SW 1271 (cell line): ENCODE data around the gene SMIM35.
"Not testable (repeated sequence)": the region's sequence is repeated elsewhere in the genome, so short reads cannot be mapped to it uniquely, and the experiment has no call there.

Source experiments
- DNase-seq, 2 experiments: peaks; one replicate each; lab custom pipeline; 2025; lab: John Stamatoyannopoulos, UW

The SMIM35 gene

GRCh38 chr11:118027694-118028093 lies 59.1 kb downstream of the SMIM35 start:
- no peak for DNase-seq

DNA sequence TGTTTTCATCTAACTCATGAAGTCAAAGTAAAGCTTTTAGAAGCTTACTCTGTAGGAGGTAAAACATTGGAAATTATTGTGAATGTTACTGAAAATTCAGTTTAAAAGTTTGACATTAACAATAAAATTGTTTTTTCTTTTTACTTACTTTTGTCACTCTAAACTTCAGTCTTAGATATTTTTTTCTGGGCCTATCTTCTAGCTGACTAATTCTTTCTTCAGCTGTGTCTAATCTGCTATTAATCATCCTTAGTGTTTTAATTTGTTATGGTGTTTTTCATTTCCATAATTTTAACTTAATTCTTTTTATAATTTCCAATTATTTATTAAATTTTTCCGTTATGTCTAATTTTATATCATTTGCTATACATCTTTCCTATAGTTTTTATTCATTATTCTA lies 65.6 kb downstream of the SMIM35 start:
- DNase-seq, result no peak

- no peak for DNase-seq
Observed at GRCh38 chr11:118018401-118018800, 68.4 kb downstream of the SMIM35 start.

DNA sequence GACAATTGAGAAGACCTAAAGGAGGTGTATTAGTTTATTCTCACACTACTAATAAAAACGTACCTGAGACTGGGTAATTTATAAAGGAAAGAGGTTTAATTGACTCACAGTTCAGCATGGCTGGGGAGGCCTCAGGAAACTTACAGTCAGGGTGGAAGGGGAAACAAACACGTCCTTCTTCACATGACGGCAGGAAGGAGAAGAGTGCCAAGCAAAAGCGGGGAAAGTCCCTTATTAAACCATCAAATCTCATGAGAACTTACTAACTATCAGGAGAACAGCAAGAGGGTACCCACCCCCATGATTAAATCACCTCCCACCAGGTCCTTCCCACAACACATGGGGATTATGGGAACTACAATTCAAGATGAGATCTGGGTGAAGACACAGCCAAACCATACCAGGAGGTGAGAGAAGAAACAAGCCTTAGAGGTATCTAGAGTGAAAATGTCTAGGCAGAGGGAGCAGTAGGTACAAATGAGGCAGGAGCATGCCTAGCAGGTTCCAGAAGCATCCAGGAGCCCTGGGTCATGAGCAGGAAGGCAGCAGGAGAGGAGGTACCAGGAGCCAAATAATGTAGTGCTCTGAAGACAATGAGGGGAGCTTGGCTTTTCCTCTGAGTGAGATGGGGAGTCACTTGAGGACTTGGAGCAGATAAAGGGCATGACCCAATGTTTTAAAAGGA lies 69.0 kb downstream of the SMIM35 start:
- DNase-seq, result no peak

DNA sequence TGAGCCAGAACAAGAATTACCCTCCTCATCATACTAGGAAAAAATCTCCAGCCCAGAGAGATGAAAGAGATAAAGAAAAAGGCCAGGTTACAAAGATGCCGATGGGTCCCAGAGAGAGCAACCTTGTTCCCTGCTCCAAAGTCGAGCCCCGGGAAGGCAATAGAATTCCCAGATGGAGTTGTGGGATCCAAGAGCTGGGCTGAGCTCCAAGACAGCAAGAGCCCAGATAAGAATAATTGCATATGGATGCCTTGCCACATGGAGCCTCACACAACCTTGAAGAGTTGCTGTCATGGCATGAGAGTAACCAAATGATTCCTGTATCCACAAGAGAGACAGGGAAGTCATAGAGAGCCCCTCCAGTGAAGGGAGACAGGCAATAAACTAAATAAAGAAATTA lies 69.7 kb downstream of the SMIM35 start:
- no peak for DNase-seq

DNA sequence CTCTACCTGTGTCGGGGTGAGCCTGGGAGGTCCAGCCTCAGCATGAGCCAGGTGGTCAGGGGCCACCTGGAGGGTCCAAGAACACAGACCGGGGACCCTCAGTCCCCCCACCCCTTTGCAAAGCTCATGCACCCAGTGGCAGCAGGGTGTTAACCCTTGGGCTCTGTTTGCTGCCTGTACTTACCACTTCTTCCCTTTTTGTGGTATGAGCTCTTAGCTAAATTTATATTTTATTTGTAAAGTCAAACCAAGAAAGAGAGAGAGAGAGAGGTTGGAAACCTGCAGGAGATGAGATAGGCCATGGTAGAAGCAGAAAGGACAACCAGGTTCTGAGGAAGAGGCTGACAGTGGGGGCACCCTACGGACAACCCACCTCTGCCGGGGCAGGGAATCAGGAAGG lies 70.7 kb downstream of the SMIM35 start:
- DNase-seq, result no peak

DNA sequence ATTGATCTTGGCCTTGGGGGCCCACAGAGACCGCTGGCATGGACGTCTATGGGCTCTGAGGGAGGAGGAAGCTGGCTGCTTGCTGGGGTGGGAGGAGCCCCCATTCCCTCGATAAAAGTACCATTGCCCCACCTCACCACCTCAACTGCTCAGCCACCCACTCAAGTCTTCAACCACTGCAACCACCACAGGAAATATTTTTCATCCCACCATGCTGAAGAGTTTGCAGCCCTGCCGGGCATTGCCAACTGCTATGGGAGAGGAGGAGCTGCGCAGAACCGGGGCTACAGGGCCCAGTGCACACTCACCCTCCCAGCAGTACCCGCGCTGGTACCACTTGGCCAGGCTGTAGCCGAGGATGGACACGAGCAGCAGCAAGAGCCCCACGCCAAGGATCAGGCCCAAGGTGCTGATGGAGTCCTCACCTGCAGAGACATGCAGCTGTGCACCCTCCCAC lies 71.3 kb downstream of the SMIM35 start:
- DNase-seq, result no peak

- no peak for DNase-seq
Observed at GRCh38 chr11:118014022-118014421, 72.7 kb downstream of the SMIM35 start.

DNA sequence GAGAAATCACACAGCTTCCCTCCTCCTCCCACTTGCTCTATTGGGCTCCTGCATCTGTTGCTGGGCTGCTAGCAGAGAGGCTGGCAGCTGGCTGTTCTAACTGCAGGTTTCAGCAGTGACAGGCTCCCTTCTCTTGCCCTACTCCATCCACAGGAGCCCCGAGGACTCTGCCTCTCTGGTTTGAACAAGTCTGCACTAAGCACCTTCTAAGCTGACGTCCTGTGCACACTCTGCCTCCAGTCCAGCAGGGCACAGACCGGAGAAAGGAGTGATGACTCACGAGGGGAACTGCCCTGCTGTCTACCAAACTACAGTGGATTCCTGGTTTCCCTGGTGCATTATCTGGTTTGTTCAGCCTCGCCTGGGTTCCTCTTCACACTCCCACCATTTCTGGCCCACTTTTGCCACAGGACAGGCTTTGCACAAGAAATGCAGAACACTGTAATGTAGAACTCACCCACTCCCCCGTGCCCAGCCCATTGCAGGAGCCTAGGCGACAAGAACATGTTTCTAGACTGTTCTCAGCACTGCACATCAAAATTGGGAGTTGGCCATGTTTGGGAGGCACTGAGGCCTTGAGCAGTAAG lies 74.6 kb downstream of the SMIM35 start:
- no peak for DNase-seq

GRCh38 chr11:118010738-118011461 lies 75.9 kb downstream of the SMIM35 start:
- DNase-seq, result no peak

DNA sequence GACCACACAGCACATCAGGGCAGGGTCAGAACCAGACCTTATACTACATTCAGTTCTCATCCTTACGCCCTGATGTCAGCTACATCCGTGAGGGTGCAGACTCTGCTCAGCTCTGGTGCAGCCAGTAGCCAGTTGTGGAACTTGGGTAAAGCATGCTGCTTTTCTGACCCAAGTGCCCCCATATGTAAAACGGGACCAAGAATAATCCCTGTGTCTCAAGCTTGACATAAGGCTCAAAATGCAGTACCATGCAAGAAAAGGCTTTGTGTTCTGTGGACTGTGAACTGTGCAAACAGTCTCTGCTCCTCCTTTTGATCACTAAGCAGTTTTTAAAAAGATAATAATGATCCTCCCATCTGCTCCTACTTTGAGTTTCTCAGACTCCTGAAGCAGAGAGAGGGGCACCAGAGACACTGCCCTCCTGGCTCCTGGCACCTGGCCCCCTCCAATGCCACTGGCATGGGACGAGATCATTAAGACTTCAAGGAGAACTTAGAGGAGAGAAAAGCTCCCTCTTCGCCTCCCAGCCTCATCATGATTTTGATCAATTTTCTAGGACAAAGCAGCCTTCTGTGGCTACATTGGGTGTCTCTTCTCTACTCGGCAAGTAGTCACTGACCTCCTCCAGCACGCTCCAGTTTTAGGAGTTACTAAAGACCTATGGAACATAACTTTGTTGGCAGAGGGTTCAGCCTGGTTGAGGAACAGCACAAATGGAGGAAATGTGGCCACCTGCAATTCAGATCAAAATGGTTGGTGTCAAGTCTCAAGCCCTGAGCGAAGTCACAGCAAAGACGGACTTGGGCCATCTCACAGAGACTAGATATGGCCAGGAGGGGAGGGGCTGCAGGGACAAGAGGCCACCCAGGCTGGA lies 76.7 kb downstream of the SMIM35 start:
- DNase-seq, result no peak

DNA sequence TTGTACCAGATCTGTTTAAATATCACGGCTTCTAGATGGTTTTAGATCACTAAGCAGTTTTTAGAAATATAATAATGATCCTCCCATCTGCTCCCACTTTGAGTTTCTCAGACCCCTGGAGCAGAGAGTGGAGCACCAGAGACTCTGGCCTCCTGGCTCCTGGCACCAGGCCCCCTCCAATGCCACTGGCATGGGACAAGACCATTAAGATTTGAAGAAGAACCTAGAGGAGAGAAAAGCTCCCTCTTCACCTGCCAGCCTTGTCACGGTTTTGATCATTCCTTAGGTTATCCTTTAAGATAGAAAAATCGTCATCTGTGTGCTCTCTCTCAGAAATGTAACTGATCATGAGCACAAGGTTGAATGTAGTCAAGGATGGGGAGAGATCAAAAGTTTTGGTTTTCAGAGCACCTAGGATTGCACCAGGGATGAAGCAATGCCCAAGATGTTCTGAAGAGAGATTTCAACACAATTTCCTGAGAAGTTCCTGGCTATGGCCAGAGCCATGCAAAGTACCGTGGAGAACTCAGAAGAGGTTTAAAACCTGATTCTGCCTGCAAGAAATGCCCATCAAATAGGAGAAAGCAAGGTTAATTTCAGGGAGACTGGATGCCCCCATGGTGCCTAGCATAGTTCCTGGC lies 78.4 kb downstream of the SMIM35 start:
- DNase-seq, result no peak

- DNase-seq, result not testable (repeated sequence)
Observed at GRCh38 chr11:118007563-118008270, 79.0 kb downstream of the SMIM35 start.

- DNase-seq, result no peak
Observed at GRCh38 chr11:118007040-118007439, 79.7 kb downstream of the SMIM35 start.

DNA sequence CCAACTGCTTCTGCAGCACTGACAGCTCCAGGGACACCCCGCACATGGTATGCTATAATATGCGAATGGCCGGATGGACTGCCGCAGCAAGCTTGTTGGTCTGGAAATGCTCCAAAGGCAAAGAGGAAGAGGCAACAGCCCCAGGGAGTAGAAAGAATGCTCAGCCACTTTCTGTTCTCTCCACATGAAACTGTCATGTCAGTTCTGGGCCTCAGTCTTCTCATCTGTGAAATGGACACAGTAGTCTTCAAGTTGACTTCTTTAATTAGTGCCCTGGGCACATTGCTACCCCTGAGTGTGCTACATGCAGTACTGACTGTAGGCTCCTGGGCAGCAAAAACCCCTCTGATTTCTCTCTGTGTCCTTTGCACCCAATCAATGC lies 80.6 kb downstream of the SMIM35 start:
- DNase-seq, result no peak

DNA sequence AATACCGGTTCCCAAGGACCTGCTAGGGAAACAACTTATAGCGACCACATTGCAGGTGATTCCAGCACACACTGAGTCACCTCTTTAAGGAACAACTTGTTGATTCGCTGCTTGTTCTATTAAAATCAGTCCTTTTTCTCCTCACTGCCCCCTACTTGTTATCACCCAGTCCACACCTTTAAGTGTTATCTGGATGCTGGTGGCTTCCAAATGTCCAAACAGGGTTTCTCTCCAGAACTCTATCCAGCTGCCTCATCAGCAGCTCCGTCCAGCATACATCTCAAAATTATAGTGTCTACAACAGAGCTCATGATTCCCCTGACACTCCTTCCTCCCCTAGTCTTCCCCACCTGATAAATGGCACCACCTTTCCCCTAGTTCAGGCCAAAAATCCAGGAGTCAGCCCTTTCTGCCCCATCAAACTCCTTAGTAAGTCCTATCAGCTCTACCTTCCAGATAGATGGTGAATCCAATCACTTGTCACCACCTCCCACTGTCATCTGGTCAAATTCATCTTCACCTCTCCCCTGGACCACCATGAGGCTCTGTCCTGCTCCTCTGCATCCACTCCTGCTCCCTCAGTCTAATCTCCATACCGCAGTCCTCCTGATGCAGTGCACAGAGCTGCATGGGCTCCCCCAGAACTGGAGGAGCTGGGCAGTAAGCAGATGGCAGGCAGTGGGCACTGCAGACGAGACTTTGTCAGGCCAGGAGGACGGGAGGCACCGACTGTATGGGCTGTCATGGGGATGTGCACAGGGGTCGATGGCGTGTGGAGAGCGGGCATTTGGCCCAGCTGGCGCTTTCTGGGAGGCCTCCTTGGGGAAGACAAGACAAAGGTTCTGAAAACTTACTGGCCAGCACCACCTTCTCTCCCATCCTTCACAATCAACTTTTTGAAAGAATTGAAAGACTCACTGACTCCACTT lies 81.3 kb downstream of the SMIM35 start:
- no peak for DNase-seq

DNA sequence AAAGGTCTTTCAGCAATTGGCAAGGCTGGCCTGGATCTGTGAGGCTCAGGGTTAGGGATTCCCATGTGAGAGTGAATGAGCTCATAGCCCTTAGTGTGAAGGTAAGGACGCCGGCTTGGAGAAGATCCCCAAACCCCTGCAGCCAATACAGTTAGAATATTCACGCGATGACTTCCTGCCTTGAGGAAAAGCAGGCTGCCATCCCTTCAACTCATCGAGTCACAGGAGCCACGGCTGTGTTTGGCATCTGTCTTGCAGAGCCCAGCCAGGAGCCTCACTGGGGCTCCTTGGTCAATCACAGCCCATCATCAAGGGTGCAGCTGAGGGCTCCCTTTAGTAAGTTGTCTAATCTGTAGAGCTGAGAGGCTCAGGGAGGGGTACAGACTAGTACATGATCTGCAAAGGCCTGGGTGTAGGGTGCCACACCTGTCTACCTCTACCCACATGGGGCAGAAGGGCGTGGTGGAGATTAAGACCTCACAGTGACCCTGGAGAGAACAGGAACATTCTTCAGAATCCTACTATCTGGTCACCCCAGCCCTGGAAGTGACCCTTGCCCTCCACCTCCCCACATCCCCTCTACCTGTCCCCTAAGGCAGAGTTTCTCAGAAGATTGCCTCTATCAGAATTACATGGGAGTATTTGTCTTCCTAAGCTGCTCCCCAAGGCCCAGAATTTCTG lies 82.1 kb downstream of the SMIM35 start:
- DNase-seq, result no peak

DNA sequence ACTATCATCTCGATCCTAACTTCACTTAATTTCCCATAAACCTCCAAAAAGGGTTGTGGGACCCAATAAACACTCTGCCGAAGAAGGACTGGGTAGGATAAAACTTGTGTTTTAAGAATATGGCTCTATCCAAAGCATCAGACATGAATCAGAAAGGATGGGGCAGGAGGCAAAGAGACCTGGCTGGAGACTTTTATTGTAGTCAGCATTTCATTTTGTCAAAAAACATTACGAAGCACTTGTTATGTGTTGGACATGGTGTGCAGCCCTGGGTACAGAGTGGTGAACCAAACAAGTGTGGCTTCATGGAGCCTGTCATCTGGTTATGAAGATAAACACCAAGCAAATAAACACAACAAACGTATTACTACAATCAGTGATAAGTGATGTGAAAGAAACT lies 83.3 kb downstream of the SMIM35 start:
- DNase-seq, result no peak
